MCF 10A (cell line): ENCODE measurements around the gene RFX3. TPM values are rescaled to one million over a fixed set of nuclear protein-coding genes. Genes with fewer than 3 reads are reported as not detected.

ENCODE experiments used
- BruUV-seq: library from RNA; stranded (reverse); fragments of 400-500 nt; replicated peaks from 2 replicates; lab custom pipeline; 2021; lab: Mats Ljungman, UMichigan
- CTCF ChIA-PET: fragments of 300-600 bp; sonication (Branson Sonifier 250); formaldehyde crosslinking; extraction: SDS; loops from one replicate; lab custom pipeline; 2021; ENCODE audit warnings: antibody characterized with exemption, inconsistent platforms; lab: Yijun Ruan, JAX
- POLR2A ChIA-PET: fragments of 300-600, 350-650 bp; sonication (Branson Sonifier 250); formaldehyde crosslinking; extraction: SDS; loops from one replicate; lab custom pipeline; 2020; ENCODE audit warnings: antibody characterized with exemption, inconsistent platforms; lab: Yijun Ruan, JAX
- DNase-seq: peaks from one replicate; pipeline ENCODE4 v3.0.0-alpha.2; 2018; ENCODE audit not compliant: unreplicated experiment
- H3K27ac Mint-ChIP-seq: one replicate; pipeline ENCODE4 v1.8.0; 2022; ENCODE audit warnings: mild to moderate bottlenecking, low read depth, mixed read lengths; ENCODE audit not compliant: unreplicated experiment
- H3K27me3 Mint-ChIP-seq: one replicate; pipeline ENCODE4 v1.8.0; 2022; ENCODE audit warnings: mixed read lengths; ENCODE audit not compliant: insufficient read depth, unreplicated experiment
- H3K36me3 Mint-ChIP-seq: one replicate; pipeline ENCODE4 v1.8.0; 2022; ENCODE audit warnings: mild to moderate bottlenecking, moderate library complexity, mixed read lengths; ENCODE audit not compliant: insufficient read depth, unreplicated experiment
- H3K4me1 Mint-ChIP-seq: one replicate; pipeline ENCODE4 v1.8.0; 2022; ENCODE audit warnings: mixed read lengths; ENCODE audit not compliant: insufficient read depth, unreplicated experiment
- H3K4me3 Mint-ChIP-seq: one replicate; pipeline ENCODE4 v1.8.0; 2022; ENCODE audit warnings: mild to moderate bottlenecking, moderate library complexity, mixed read lengths; ENCODE audit not compliant: unreplicated experiment
- H3K9me3 Mint-ChIP-seq: one replicate; pipeline ENCODE4 v1.8.0; 2022; ENCODE audit warnings: mixed read lengths; ENCODE audit not compliant: unreplicated experiment
- CTCF ChIP-seq: fragments of 200-600 bp; IDR thresholded peaks from one replicate; pipeline ENCODE4 v1.8.0; 2022; ENCODE audit warnings: antibody characterized with exemption, mild to moderate bottlenecking; ENCODE audit not compliant: unreplicated experiment
- intact Hi-C: fragments of 100-400 bp; cut with micrococcal nuclease; formaldehyde crosslinking; loops from 2 replicates; pipeline ENCODE4 v1.14.1; 2022
- total RNA-seq: library from RNA; stranded (reverse); gene quantifications from 2 replicates; pipeline ENCODE4 v1.2.3, GENCODE V29; 2022

The RFX3 gene
- total RNA-seq, 1 experiment from 2014 or later: 9.7 TPM

GRCh38 chr9:3271157-3271556 is 254.6 kb downstream of the RFX3 start:
- Mint-ChIP-seq H3K4me1 (no peaks in the 10 kb centered on the region), H3K4me3 (no peak overlapping the region), H3K27me3 (no peaks in the 10 kb centered on the region), H3K36me3 (no peaks in the 10 kb centered on the region), H3K27ac (no peak overlapping the region), H3K9me3 (no peaks in the 10 kb centered on the region)
- CTCF ChIA-PET: interaction anchor here (0.6 kb wide), 1 partner anchor 11 kb away, joined by 3 read pairs; no protein-coding TSS in a partner anchor
- TF ChIP-seq CTCF: no peak
- intact Hi-C loops: no loop called here
- no TSS peak for BruUV-seq
- DNase-seq: no peak
- POLR2A ChIA-PET: no interaction called here

GRCh38 chr9:3268223-3268622 is 257.6 kb downstream of the RFX3 start:
- ChIA-PET CTCF (interaction anchor here (0.5 to 1.4 kb wide), 2 partner anchors 173 to 1474 kb away, joined by 3 to 9 read pairs; no protein-coding TSS in a partner anchor), POLR2A (interaction anchor here (0.6 to 2.0 kb wide), 5 partner anchors 7 to 259 kb away, joined by 3 to 5 read pairs (median 3); no protein-coding TSS in a partner anchor)
- no peak for TF ChIP-seq CTCF
- Mint-ChIP-seq H3K36me3 (no peaks in the 10 kb centered on the region), H3K27me3 (no peaks in the 10 kb centered on the region), H3K4me3 (no peak overlapping the region), H3K4me1 (no peaks in the 10 kb centered on the region), H3K9me3 (no peaks in the 10 kb centered on the region), H3K27ac (no peak overlapping the region)
- intact Hi-C loops: no loop called here
- BruUV-seq: no TSS peak
- no peak for DNase-seq

- TF ChIP-seq CTCF: no peak
Measured at GRCh38 chr9:3263698-3264097, 262.1 kb downstream of the RFX3 start.

GRCh38 chr9:3262826-3263529 is 262.8 kb downstream of the RFX3 start:
- H3K36me3 Mint-ChIP-seq: no peaks in the 10 kb centered on the region
- CTCF ChIA-PET: interaction anchor here (0.8 kb wide), 1 partner anchor 178 kb away, joined by 4 read pairs; no protein-coding TSS in a partner anchor
- no peak for TF ChIP-seq CTCF

More at GRCh38 chr9:3263698-3264097, 262.1 kb downstream of the RFX3 start:
- Mint-ChIP-seq H3K36me3 (no peaks in the 10 kb centered on the region), H3K27ac (no peak overlapping the region), H3K4me3 (no peak overlapping the region), H3K27me3 (no peaks in the 10 kb centered on the region), H3K9me3 (no peaks in the 10 kb centered on the region), H3K4me1 (no peaks in the 10 kb centered on the region)
- CTCF ChIA-PET: no interaction called here
- intact Hi-C loops: no loop called here
- POLR2A ChIA-PET: no interaction called here
- no peak for DNase-seq
- no TSS peak for BruUV-seq

More at GRCh38 chr9:3262826-3263529, 262.8 kb downstream of the RFX3 start:
- no peak overlapping the region for H3K27ac Mint-ChIP-seq
- no peaks in the 10 kb centered on the region for H3K4me1 Mint-ChIP-seq
- no peak overlapping the region for H3K4me3 Mint-ChIP-seq
- intact Hi-C loops: no loop called here
- no peaks in the 10 kb centered on the region for H3K9me3 Mint-ChIP-seq
- no peak for DNase-seq
- BruUV-seq: no TSS peak
- POLR2A ChIA-PET: no interaction called here
- no peaks in the 10 kb centered on the region for H3K27me3 Mint-ChIP-seq
